SU-DHL-6 (cell line): ENCODE data around the gene SMAD1.

ENCODE experiments used
- H2AFZ ChIP-seq: fragments of 200-600 bp; sonication (generic); 2 replicates; pipeline ENCODE4 v1.6.1; 2014; ENCODE audit warnings: low read depth, mild to moderate bottlenecking, moderate library complexity, mixed read lengths, antibody characterized with exemption, low read length; ENCODE audit not compliant: severe bottlenecking
- H3F3A ChIP-seq: fragments of 200-600 bp; shearing (Covaris generic); 2 replicates; pipeline ENCODE4 v1.6.0; 2016; ENCODE audit warnings: antibody characterized with exemption, mild to moderate bottlenecking; ENCODE audit not compliant: insufficient read depth
- H3K27ac ChIP-seq: fragments of 200-600 bp; sonication (generic); 2 replicates; pipeline ENCODE4 v1.5.1; 2016; ENCODE audit warnings: low read depth, mild to moderate bottlenecking, low read length, moderate library complexity, mixed read lengths
- H3K27me3 ChIP-seq: fragments of 200-600 bp; sonication (generic), shearing (Covaris generic); 2 replicates; pipeline ENCODE4 v1.6.0; 2014; ENCODE audit warnings: mild to moderate bottlenecking, low read length
- H3K36me3 ChIP-seq: fragments of 200-600 bp; sonication (generic); 2 replicates; pipeline ENCODE4 v1.6.1; 2014; ENCODE audit warnings: mild to moderate bottlenecking, low read length, mixed read lengths
- H3K4me2 ChIP-seq: fragments of 300-600, 200-600 bp; shearing (Covaris generic), sonication (generic); 2 replicates; pipeline ENCODE4 v1.6.0; 2014; ENCODE audit warnings: low read length, low read depth, mild to moderate bottlenecking; ENCODE audit not compliant: poor library complexity, severe bottlenecking
- H3K4me3 ChIP-seq: fragments of 200-600 bp; sonication (generic); 2 replicates; pipeline ENCODE4 v1.5.1; 2014; ENCODE audit warnings: antibody characterized with exemption, low read length, mild to moderate bottlenecking, mixed read lengths; ENCODE audit not compliant: insufficient read depth, poor library complexity, severe bottlenecking
- H3K79me2 ChIP-seq: fragments of 200-600 bp; sonication (generic); 2 replicates; pipeline ENCODE4 v1.6.1; 2014; ENCODE audit warnings: mild to moderate bottlenecking, low read length, moderate library complexity; ENCODE audit not compliant: insufficient read depth
- H3K9ac ChIP-seq: fragments of 200-600 bp; sonication (generic); 2 replicates; pipeline ENCODE4 v1.7.0; 2014; ENCODE audit warnings: mild to moderate bottlenecking, low read length
- H3K9me2 ChIP-seq: fragments of 200-600 bp; sonication (generic); replicated peaks from 2 replicates; pipeline ENCODE4 v1.6.1; 2014; ENCODE audit warnings: low read length; ENCODE audit not compliant: insufficient read depth
- H3K9me3 ChIP-seq: fragments of 200-600 bp; sonication (generic); 2 replicates; pipeline ENCODE4 v1.6.1; 2014; ENCODE audit warnings: low read length, mixed read lengths; ENCODE audit not compliant: insufficient read depth
- H4K20me1 ChIP-seq: fragments of 200-600 bp; sonication (generic); 2 replicates; pipeline ENCODE4 v1.6.1; 2014; ENCODE audit warnings: low read depth, mild to moderate bottlenecking, antibody characterized with exemption, low read length, moderate library complexity, mixed read lengths
- EZH2phosphoT487 ChIP-seq: fragments of 200-600 bp; sonication (generic), shearing (Covaris generic); conservative IDR thresholded peaks from 2 replicates; pipeline ENCODE4 v1.6.1; 2018; ENCODE audit warnings: mild to moderate bottlenecking, antibody characterized with exemption, low read length, moderate library complexity, mixed read lengths
- TF ChIP-seq, protein P1 (sequence below): fragments of 200-600 bp; sonication (generic); IDR thresholded peaks from one replicate; pipeline ENCODE4 v1.5.1; 2017; ENCODE audit warnings: antibody characterized with exemption, mild to moderate bottlenecking, low read length, moderate library complexity; ENCODE audit not compliant: insufficient read depth, poor library complexity, severe bottlenecking

SMAD1 gene

GRCh38 chr4:145489556-145489955 is 7.9 kb downstream of the SMAD1 start:
- H3F3A ChIP-seq: no peaks in the 10 kb centered on the region
- no peak overlapping the region for H3K9ac ChIP-seq
- no peaks in the 10 kb centered on the region for H3K9me2 ChIP-seq
- no peak overlapping the region for H3K4me2 ChIP-seq
- H2AFZ ChIP-seq: no peak overlapping the region
- TF ChIP-seq EZH2phosphoT487: no peak
- TF ChIP-seq, protein P1, sequence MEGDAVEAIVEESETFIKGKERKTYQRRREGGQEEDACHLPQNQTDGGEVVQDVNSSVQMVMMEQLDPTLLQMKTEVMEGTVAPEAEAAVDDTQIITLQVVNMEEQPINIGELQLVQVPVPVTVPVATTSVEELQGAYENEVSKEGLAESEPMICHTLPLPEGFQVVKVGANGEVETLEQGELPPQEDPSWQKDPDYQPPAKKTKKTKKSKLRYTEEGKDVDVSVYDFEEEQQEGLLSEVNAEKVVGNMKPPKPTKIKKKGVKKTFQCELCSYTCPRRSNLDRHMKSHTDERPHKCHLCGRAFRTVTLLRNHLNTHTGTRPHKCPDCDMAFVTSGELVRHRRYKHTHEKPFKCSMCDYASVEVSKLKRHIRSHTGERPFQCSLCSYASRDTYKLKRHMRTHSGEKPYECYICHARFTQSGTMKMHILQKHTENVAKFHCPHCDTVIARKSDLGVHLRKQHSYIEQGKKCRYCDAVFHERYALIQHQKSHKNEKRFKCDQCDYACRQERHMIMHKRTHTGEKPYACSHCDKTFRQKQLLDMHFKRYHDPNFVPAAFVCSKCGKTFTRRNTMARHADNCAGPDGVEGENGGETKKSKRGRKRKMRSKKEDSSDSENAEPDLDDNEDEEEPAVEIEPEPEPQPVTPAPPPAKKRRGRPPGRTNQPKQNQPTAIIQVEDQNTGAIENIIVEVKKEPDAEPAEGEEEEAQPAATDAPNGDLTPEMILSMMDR: no peak
- H3K4me3 ChIP-seq: no peak overlapping the region
- H3K27ac ChIP-seq: no peak overlapping the region
- H3K9me3 ChIP-seq: no peaks in the 10 kb centered on the region
- H4K20me1 ChIP-seq: no peaks in the 10 kb centered on the region
- H3K36me3 ChIP-seq: no peaks in the 10 kb centered on the region
- H3K79me2 ChIP-seq: no peaks in the 10 kb centered on the region
- no peaks in the 10 kb centered on the region for H3K27me3 ChIP-seq

- Histone ChIP-seq H4K20me1 (no peaks in the 10 kb centered on the region), H3K79me2 (no peaks in the 10 kb centered on the region), H3K36me3 (no peaks in the 10 kb centered on the region), H3F3A (no peaks in the 10 kb centered on the region), H3K9ac (no peak overlapping the region), H3K4me3 (no peak overlapping the region), H2AFZ (no peak overlapping the region), H3K9me3 (no peaks in the 10 kb centered on the region), H3K9me2 (no peaks in the 10 kb centered on the region), H3K4me2 (no peak overlapping the region), H3K27me3 (no peaks in the 10 kb centered on the region), H3K27ac (no peak overlapping the region)
- TF ChIP-seq, protein P1: no peak
- no peak for TF ChIP-seq EZH2phosphoT487
Observed at GRCh38 chr4:145490361-145490760, 8.7 kb downstream of the SMAD1 start.

GRCh38 chr4:145490796-145491195 is 9.1 kb downstream of the SMAD1 start:
- H3K9me3 ChIP-seq: no peaks in the 10 kb centered on the region
- no peak overlapping the region for H3K27ac ChIP-seq
- no peaks in the 10 kb centered on the region for H3K27me3 ChIP-seq
- H2AFZ ChIP-seq: no peak overlapping the region
- TF ChIP-seq EZH2phosphoT487: no peak
- TF ChIP-seq, protein P1: no peak
- H3K36me3 ChIP-seq: no peaks in the 10 kb centered on the region
- H4K20me1 ChIP-seq: no peaks in the 10 kb centered on the region
- H3K9ac ChIP-seq: no peak overlapping the region
- H3F3A ChIP-seq: no peaks in the 10 kb centered on the region
- no peaks in the 10 kb centered on the region for H3K79me2 ChIP-seq
- no peaks in the 10 kb centered on the region for H3K9me2 ChIP-seq
- H3K4me3 ChIP-seq: no peak overlapping the region
- no peak overlapping the region for H3K4me2 ChIP-seq

DNA sequence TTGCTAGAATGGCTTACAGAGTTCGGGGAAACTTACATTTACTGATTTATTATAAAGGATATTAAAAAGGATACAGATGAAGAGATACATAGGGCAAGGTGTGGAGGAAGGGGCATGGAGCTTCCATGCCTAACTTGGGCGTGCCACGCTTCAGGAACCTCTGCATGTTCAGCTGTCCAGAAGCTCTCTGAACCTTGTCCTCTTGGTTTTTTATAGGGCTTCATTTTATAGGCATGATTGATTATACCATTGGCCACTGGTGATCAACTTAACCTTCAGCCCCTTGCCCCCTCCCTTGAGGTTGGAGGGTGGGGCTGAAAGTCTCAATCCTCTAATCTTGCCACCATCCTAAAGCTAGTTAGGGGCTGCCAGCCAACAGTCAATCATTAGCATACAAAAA is 10.7 kb downstream of the SMAD1 start:
- Histone ChIP-seq H3K9me3 (no peaks in the 10 kb centered on the region), H2AFZ (no peak overlapping the region), H3K27ac (no peak overlapping the region), H3K4me3 (no peak overlapping the region), H3K79me2 (no peaks in the 10 kb centered on the region), H4K20me1 (no peaks in the 10 kb centered on the region), H3K4me2 (no peak overlapping the region), H3K36me3 (no peaks in the 10 kb centered on the region), H3K9me2 (no peaks in the 10 kb centered on the region), H3K27me3 (no peaks in the 10 kb centered on the region), H3K9ac (no peak overlapping the region), H3F3A (no peaks in the 10 kb centered on the region)
- TF ChIP-seq EZH2phosphoT487: no peak
- TF ChIP-seq, protein P1: no peak
